ENCODE data around the gene ALPK3.

DNA sequence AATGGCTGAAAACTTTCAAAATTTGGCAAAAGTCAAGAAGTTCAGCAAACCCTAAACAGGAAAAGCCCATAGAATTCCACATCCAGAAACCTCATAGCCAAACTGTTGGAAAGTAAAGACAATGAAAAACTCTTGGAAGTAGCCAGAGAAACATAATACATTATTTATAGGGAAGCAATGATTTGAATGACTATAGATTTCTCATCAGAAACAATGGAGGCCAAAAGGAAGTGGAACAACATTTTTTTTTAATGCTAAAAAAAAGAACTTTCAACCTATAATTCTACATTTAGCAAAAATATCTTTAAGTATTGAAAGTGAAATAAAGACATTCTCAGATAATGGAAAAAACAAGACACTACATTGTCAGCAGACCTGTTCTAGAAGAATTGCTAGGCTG, 30.2 kb downstream of the ALPK3 start:
- no peak for TF ChIP-seq CTCF (IDR thresholded peaks at IDR 0.05; ENCODE audit: poor library complexity, severe bottlenecking)
- TF ChIP-seq POLR2AphosphoS5 (IDR thresholded peaks at IDR 0.05): no peak
- no peak for TF ChIP-seq EZH2 (IDR thresholded peaks at IDR 0.05; ENCODE audit: borderline replicate concordance, insufficient read depth, low read length, poor library complexity, severe bottlenecking)
- TF ChIP-seq MXI1 (conservative IDR thresholded peaks at IDR 0.05; ENCODE audit: poor library complexity, severe bottlenecking): no peak
- TF ChIP-seq, protein P1, sequence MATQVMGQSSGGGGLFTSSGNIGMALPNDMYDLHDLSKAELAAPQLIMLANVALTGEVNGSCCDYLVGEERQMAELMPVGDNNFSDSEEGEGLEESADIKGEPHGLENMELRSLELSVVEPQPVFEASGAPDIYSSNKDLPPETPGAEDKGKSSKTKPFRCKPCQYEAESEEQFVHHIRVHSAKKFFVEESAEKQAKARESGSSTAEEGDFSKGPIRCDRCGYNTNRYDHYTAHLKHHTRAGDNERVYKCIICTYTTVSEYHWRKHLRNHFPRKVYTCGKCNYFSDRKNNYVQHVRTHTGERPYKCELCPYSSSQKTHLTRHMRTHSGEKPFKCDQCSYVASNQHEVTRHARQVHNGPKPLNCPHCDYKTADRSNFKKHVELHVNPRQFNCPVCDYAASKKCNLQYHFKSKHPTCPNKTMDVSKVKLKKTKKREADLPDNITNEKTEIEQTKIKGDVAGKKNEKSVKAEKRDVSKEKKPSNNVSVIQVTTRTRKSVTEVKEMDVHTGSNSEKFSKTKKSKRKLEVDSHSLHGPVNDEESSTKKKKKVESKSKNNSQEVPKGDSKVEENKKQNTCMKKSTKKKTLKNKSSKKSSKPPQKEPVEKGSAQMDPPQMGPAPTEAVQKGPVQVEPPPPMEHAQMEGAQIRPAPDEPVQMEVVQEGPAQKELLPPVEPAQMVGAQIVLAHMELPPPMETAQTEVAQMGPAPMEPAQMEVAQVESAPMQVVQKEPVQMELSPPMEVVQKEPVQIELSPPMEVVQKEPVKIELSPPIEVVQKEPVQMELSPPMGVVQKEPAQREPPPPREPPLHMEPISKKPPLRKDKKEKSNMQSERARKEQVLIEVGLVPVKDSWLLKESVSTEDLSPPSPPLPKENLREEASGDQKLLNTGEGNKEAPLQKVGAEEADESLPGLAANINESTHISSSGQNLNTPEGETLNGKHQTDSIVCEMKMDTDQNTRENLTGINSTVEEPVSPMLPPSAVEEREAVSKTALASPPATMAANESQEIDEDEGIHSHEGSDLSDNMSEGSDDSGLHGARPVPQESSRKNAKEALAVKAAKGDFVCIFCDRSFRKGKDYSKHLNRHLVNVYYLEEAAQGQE (IDR thresholded peaks at IDR 0.05; ENCODE audit: borderline replicate concordance): no peak
- no peak for TF ChIP-seq RAD21 (conservative IDR thresholded peaks at IDR 0.05)
- TF ChIP-seq TAF1 (IDR thresholded peaks at IDR 0.05; ENCODE audit: low read depth): no peak
- no peak for TF ChIP-seq EP300 (conservative IDR thresholded peaks at IDR 0.05; ENCODE audit: poor library complexity, severe bottlenecking)
- TF ChIP-seq SMC3 (conservative IDR thresholded peaks at IDR 0.05; ENCODE audit: poor library complexity): no peak
